H1 (cell line): Measurements from ENCODE around the gene KPNA6. TPM values are rescaled to one million over a fixed set of nuclear protein-coding genes. Genes with fewer than 3 reads are reported as not detected.

Experiments
- CTCF ChIA-PET: fragments of 300-600 bp; sonication (Branson Sonifier 250); formaldehyde crosslinking; loops from one replicate; lab custom pipeline; 2021; ENCODE audit not compliant: partially characterized antibody; lab: Charles Lee
- POLR2A ChIA-PET: fragments of 300-600 bp; sonication (Branson Sonifier 250); formaldehyde crosslinking; loops from one replicate; lab custom pipeline; 2021; ENCODE audit warnings: inconsistent platforms; ENCODE audit not compliant: partially characterized antibody; lab: Charles Lee
- DNase-seq, 2 experiments: peaks; one replicate each; pipeline versions ENCODE4 v3.0.0 to v3.0.0-alpha.2; 2010 to 2022; ENCODE audit warnings: low spot score in 2 of 2, low read depth in 1 of 2, mixed read lengths in 1 of 2
- FAIRE-seq: peaks from 2 replicates; lab custom pipeline; 2011; peaks lifted over from hg19 to GRCh38; lab: Jason Lieb, UNC
- H2AFZ ChIP-seq: 2 replicates; pipeline ENCODE4 v1.8.1; 2012; ENCODE audit warnings: low read length, inconsistent platforms
- H2AK5ac ChIP-seq: 2 replicates; pipeline ENCODE4 v1.6.1; 2013; ENCODE audit warnings: low read depth, low read length
- H2BK120ac ChIP-seq: replicated peaks from 2 replicates; pipeline ENCODE3; 2013; ENCODE audit warnings: low read depth, low read length, inconsistent platforms
- H2BK12ac ChIP-seq: 2 replicates; pipeline ENCODE4 v1.6.1; 2013; ENCODE audit warnings: low read depth, low read length
- H2BK15ac ChIP-seq: 2 replicates; pipeline ENCODE4 v1.6.1; 2013; ENCODE audit warnings: low read length
- H2BK20ac ChIP-seq: 2 replicates; pipeline ENCODE4 v1.6.1; 2013; ENCODE audit warnings: low read length
- H2BK5ac ChIP-seq: 2 replicates; pipeline ENCODE4 v1.6.1; 2013; ENCODE audit warnings: low read depth, low read length
- H3K14ac ChIP-seq: 2 replicates; pipeline ENCODE4 v1.6.1; 2013; ENCODE audit warnings: inconsistent platforms; ENCODE audit not compliant: insufficient read length
- H3K18ac ChIP-seq: 2 replicates; pipeline ENCODE4 v1.6.1; 2013; ENCODE audit warnings: low read length; ENCODE audit errors: extremely low read depth
- H3K23ac ChIP-seq: 2 replicates; pipeline ENCODE4 v1.6.1; 2013; ENCODE audit warnings: inconsistent platforms; ENCODE audit not compliant: insufficient read length
- H3K23me2 ChIP-seq: 2 replicates; pipeline ENCODE4 v1.6.1; 2013; ENCODE audit warnings: low read depth, low read length
- H3K27ac ChIP-seq: 2 replicates; pipeline ENCODE4 v1.6.1; 2011; ENCODE audit warnings: low read depth, low read length, inconsistent platforms
- H3K27me3 ChIP-seq, 4 experiments: replicated peaks in 1 of 4; 1 replicate in 1 of 4; 2 replicates in 3 of 4; pipeline versions ENCODE4 v1.6.1 to v1.8.1; 2011 to 2013; ENCODE audit warnings: low read length in 3 of 4, mild to moderate bottlenecking in 3 of 4, inconsistent platforms in 2 of 4, mixed read lengths in 2 of 4, moderate library complexity in 1 of 4; ENCODE audit not compliant: control insufficient read depth in 3 of 4, insufficient read depth in 3 of 4; ENCODE audit errors: extremely low read depth in 1 of 4
- H3K36me3 ChIP-seq, 4 experiments: 2 replicates each; pipeline versions ENCODE4 v1.6.1 to v1.8.1; 2011 to 2013; ENCODE audit warnings: mild to moderate bottlenecking in 4 of 4, low read length in 3 of 4, moderate library complexity in 2 of 4, control low read depth in 1 of 4, inconsistent platforms in 1 of 4; ENCODE audit not compliant: insufficient read depth in 4 of 4, control insufficient read depth in 2 of 4
- H3K4ac ChIP-seq: replicated peaks from 2 replicates; pipeline ENCODE3; 2013; ENCODE audit warnings: low read length, low read depth, mixed read lengths, inconsistent platforms; ENCODE audit not compliant: insufficient read length
- H3K4me1 ChIP-seq, 4 experiments: replicated peaks in 1 of 4; 1 replicate in 1 of 4; 2 replicates in 3 of 4; pipeline versions ENCODE4 v1.6.1 to v1.8.1; 2011 to 2013; ENCODE audit warnings: low read length in 3 of 4, inconsistent platforms in 2 of 4, mixed read lengths in 1 of 4; ENCODE audit not compliant: insufficient read depth in 4 of 4, control insufficient read depth in 3 of 4
- H3K4me2 ChIP-seq, 2 experiments: 2 replicates each; pipeline versions ENCODE4 v1.6.1 to v1.8.1; 2011 to 2013; ENCODE audit warnings: low read depth in 2 of 2, low read length in 2 of 2, control low read depth in 1 of 2, inconsistent platforms in 1 of 2, mild to moderate bottlenecking in 1 of 2; ENCODE audit not compliant: insufficient read depth in 1 of 2
- H3K4me3 ChIP-seq, 4 experiments: fragments of 200-600, 300-600 bp in 1 of 4; sonication (generic), shearing (Covaris generic), sonication (Bioruptor Twin) in 1 of 4; 2 replicates each; pipeline versions ENCODE4 v1.5.1 to v1.8.1; 2011 to 2016; ENCODE audit warnings: low read length in 4 of 4, low read depth in 3 of 4, control low read depth in 2 of 4, inconsistent platforms in 2 of 4, mild to moderate bottlenecking in 2 of 4, mixed read lengths in 1 of 4, moderate library complexity in 1 of 4; ENCODE audit not compliant: insufficient read depth in 2 of 4; ENCODE audit errors: extremely low read depth in 1 of 4
- H3K56ac ChIP-seq: replicated peaks from 2 replicates; pipeline ENCODE3; 2013; ENCODE audit warnings: low read depth, mild to moderate bottlenecking, mixed read lengths, low read length, inconsistent platforms; ENCODE audit not compliant: insufficient read length
- H3K79me1 ChIP-seq: 2 replicates; pipeline ENCODE4 v1.6.1; 2013; ENCODE audit warnings: low read depth, low read length, control low read depth
- H3K79me2 ChIP-seq, 2 experiments: 2 replicates each; pipeline versions ENCODE4 v1.6.1 to v1.8.1; 2012 to 2013; ENCODE audit warnings: low read length in 2 of 2, mild to moderate bottlenecking in 2 of 2, inconsistent platforms in 1 of 2; ENCODE audit not compliant: insufficient read depth in 2 of 2, control insufficient read depth in 1 of 2
- H3K9ac ChIP-seq, 4 experiments: replicated peaks in 1 of 4; 1 replicate in 1 of 4; 2 replicates in 3 of 4; pipeline versions ENCODE4 v1.6.1 to v1.8.1; 2011 to 2013; ENCODE audit warnings: low read depth in 3 of 4, low read length in 3 of 4, control low read depth in 2 of 4, mild to moderate bottlenecking in 2 of 4, moderate library complexity in 2 of 4, inconsistent platforms in 1 of 4; ENCODE audit errors: extremely low read depth in 1 of 4
- H3K9me3 ChIP-seq, 2 experiments: 2 replicates each; pipeline versions ENCODE4 v1.6.1 to v1.8.1; 2012 to 2013; ENCODE audit warnings: mild to moderate bottlenecking in 2 of 2, moderate library complexity in 2 of 2, control low read depth in 1 of 2, inconsistent platforms in 1 of 2, low read depth in 1 of 2, low read length in 1 of 2, mixed read lengths in 1 of 2; ENCODE audit not compliant: insufficient read depth in 2 of 2
- H4K20me1 ChIP-seq, 2 experiments: replicated peaks in 1 of 2; 2 replicates each; pipeline versions ENCODE3 to v1.8.1; 2011 to 2013; ENCODE audit warnings: inconsistent platforms in 2 of 2, low read length in 2 of 2, mild to moderate bottlenecking in 1 of 2; ENCODE audit not compliant: insufficient read depth in 2 of 2, control insufficient read depth in 1 of 2
- H4K5ac ChIP-seq: 2 replicates; pipeline ENCODE4 v1.6.1; 2013; ENCODE audit warnings: low read length, low read depth, mixed read lengths, inconsistent platforms; ENCODE audit not compliant: insufficient read length
- H4K8ac ChIP-seq: 2 replicates; pipeline ENCODE4 v1.8.0; 2013; ENCODE audit warnings: mild to moderate bottlenecking, moderate library complexity, low read length, inconsistent platforms; ENCODE audit not compliant: insufficient read depth; ENCODE audit errors: extremely low read depth
- H4K91ac ChIP-seq: replicated peaks from 2 replicates; pipeline ENCODE3; 2013; ENCODE audit warnings: low read length, mixed read lengths, inconsistent platforms; ENCODE audit not compliant: insufficient read length
- CHD2 ChIP-seq: IDR thresholded peaks from 2 replicates; pipeline ENCODE4 v1.6.1; 2012; ENCODE audit warnings: low read length, improper control_type of control experiment
- POLR2AphosphoS5 ChIP-seq: IDR thresholded peaks from 2 replicates; pipeline ENCODE4 v1.6.1; 2011; ENCODE audit warnings: low read depth, low read length
- WGBS, 2 experiments: shearing (Covaris generic) in 1 of 2; methylation state at CpG; one replicate each; pipeline versions ENCODE4 v1.1.6 to v1.1.7; 2013 to 2015; ENCODE audit warnings: low lambda C conversion rate in 2 of 2, mixed read lengths in 2 of 2, inconsistent platforms in 1 of 2, low coverage in 1 of 2, missing lambda C conversion rate in 1 of 2; ENCODE audit not compliant: insufficient replicate concordance in 2 of 2, insufficient coverage in 1 of 2, insufficient read length in 1 of 2; ENCODE audit errors: extremely low coverage in 1 of 2, missing lambda C conversion rate in 1 of 2; 5-methylcytosine and 5-hydroxymethylcytosine counted together
- polyA plus RNA-seq, 7 experiments: library from polyadenylated mRNA; depleted of rRNA in 3 of 7; stranded (reverse) in 5 of 7; unstranded in 2 of 7; fragments of >200 nt in 5 of 7; fragments of 200-250 nt in 2 of 7; gene quantifications; 1 replicate in 5 of 7; 2 replicates in 1 of 7; 4 replicates in 1 of 7; pipeline versions ENCODE4 v1.2.1 to v1.2.3, GENCODE V29; 2011 to 2013; ENCODE audit warnings: missing spikeins in 2 of 7, mixed read lengths in 2 of 7
- total RNA-seq: library from RNA; stranded (reverse); fragmentation: NEBNext Ultra II Directional; extraction: Animal tissue kit (Norgen Biotek cat#: 25700); gene quantifications from 2 replicates; pipeline ENCODE4 v1.2.1, GENCODE V29; 2021

Gene KPNA6
- total and polyA plus RNA-seq, 2 of the 8 experiments (the other 6 are each of a cell fraction or from before 2014, with no cell fraction given) = 24.2 to 120 TPM

DNA sequence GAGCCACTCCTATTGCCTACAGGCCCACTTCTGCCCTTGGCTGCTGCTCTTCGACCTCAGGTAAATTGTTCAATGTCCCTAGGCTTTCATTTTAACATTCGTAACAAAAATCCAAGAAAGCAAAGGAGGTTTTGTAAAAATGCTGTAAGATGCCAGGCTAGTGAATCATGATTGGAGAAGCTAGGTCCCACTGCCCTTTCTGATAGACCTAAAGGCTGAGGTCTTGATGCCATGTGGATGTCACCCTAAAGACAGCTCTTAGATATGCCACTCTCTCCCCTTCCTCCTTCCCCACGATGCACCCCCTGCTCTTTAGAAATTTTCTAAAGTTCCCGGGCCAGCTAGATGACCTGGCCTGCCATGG, 45.0 kb upstream of the KPNA6 start:
- no peak overlapping the region for H3K4ac ChIP-seq
- H3K9me3 ChIP-seq = no peaks in the 10 kb centered on the region
- H4K20me1 ChIP-seq = peaks cover 6 to 8% of the 10 kb centered on the region in 2 experiments
- H3K4me3 ChIP-seq = no peak overlapping the region
- H4K91ac ChIP-seq = no peak overlapping the region
- H3K4me1 ChIP-seq = peaks cover 3 to 21% (median 11%) of the 10 kb centered on the region in 4 experiments
- no peak for FAIRE-seq
- DNase-seq = no peak
- no peaks in the 10 kb centered on the region for H3K79me1 ChIP-seq
- no peak overlapping the region for H2BK120ac ChIP-seq
- H2AFZ ChIP-seq = no peak overlapping the region
- peaks cover 10 to 35% (median 15%) of the 10 kb centered on the region in 4 experiments; a peak in 7 of 8 replicates for H3K36me3 ChIP-seq
- no peak overlapping the region for H3K14ac ChIP-seq
- 0 out of 2 replicates have a peak, but pooled peaks have one; percentile 3 for TF ChIP-seq POLR2AphosphoS5
- no peak for TF ChIP-seq CHD2
- H3K18ac ChIP-seq = no peak overlapping the region
- H3K27ac ChIP-seq = 0 out of 2 replicates have a peak overlapping the region, but pooled peaks have one; percentile 32
- peak overlapping the region; percentile 33 to 39; a peak in 2 of 4 replicates for H3K4me2 ChIP-seq
- H3K23me2 ChIP-seq = no peaks in the 10 kb centered on the region
- no peak overlapping the region for H2AK5ac ChIP-seq
- H2BK12ac ChIP-seq = no peak overlapping the region
- no peak overlapping the region for H2BK20ac ChIP-seq
- no peak overlapping the region for H2BK5ac ChIP-seq
- H4K5ac ChIP-seq = no peak overlapping the region
- no peak overlapping the region for H2BK15ac ChIP-seq
- no peaks in the 10 kb centered on the region for H3K27me3 ChIP-seq
- H4K8ac ChIP-seq = no peak overlapping the region
- H3K9ac ChIP-seq = peak overlapping the region in 2 of 4 experiments; percentile 25 to 26; a peak in 3 of 7 replicates
- CTCF ChIA-PET = interaction anchor here (0.6 to 3.0 kb wide), 17 partner anchors 8 to 789 kb away, joined by 3 to 22 read pairs (median 5); partner anchors contain the start of gene TMEM39B
- WGBS, 2 experiments = 89% methylated on average over 4 of the region's 4 CpGs; no CpG with 5 or more reads in 1 of the 2 experiments
- H3K56ac ChIP-seq = no peak overlapping the region
- POLR2A ChIA-PET = interaction anchor here (0.6 to 4.9 kb wide), 9 partner anchors 10 to 966 kb away, joined by 3 to 64 read pairs (median 3); partner anchors contain the start of genes KHDRBS1, KPNA6 and TMEM39B
- H3K79me2 ChIP-seq = no peaks in the 10 kb centered on the region
- H3K23ac ChIP-seq = no peak overlapping the region
